DMS53 treated with DMSO at 0.1 percent for 48 hours (cell line): ENCODE data around the gene EP400.

Source experiments
- DNase-seq: peaks from one replicate; lab custom pipeline; 2025; ENCODE audit not compliant: unreplicated experiment; lab: John Stamatoyannopoulos, UW

EP400 gene

GRCh38 chr12:131912518-131913274, 37.0 kb upstream of the EP400 start:
- DNase-seq: no peak

DNA sequence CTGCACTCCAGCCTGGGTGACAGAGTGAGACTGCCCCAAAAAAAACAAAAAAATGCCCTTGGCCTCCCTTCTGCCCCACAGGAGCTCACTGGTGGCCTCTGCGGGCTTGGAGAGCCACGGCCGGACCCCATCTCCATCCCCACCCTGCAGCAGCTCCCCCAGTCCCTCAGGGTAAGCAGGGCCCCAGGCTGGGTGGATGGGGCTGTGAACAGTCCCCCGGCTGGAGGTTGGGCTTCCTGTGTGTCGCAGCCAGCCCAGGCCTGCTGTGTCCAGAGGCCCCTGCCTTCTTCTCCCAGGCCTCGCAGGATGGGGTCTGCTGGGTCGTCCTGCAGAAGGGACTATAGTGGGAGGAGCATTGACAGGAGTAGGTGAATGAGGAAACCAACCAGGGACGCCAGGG, 36.1 kb upstream of the EP400 start:
- no peak for DNase-seq

DNA sequence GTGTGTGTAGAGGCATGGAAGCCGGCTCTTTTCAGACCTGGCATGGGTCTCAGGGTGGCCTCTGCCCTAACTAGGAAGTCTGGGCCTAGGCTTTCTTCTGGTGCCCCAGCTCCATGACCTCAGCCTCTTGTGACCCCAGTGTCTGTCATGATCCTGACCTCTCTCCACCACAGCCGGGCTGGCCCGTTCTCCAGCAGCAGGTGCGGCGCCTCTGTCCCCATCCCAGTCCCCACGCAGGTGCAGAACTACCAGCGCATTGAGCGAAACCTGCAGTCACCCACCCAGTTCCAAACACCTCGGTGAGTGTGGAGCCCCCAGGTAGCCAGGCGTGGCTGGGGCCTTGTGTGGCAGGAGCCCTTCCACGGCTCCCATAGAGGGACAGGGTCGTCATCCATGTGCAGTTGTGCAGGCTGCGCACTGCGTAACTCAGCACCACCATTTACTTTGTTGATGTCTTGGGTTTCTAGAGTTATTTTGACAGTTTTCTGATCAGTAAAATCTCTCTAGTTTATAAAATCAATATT, 35.5 kb upstream of the EP400 start:
- DNase-seq: no peak

DNA sequence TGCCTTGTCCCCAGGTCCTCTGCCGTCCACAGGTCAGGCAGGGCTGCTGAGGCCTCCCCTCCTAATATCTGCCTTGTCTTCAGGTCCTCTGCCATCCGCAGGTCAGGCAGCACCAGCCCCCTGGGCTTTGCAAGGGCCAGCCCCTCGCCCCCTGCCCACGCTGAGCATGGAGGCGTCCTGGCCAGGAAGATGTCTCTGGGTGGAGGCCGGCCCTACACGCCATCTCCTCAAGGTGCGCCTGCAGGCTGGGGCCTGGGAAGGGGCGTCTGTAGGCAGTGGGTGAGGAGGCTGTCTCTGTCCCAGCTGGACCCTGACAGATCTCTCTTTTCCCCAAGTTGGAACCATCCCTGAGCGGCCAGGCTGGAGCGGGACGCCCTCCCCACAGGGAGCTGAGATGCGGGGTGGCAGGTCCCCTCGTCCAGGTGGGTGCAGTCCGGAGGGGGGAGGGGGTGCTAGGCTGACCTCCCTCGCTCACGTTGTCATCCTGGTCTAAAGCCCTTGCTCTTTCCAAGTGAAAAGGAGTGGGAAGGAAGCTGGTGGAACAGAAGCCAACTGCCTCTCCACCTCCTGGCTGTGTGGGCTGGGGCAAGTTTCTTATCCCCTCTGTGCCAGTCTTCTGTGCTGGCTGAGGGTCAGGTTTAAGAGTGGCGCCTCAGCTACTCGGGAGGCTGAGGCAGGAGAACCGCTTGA, 34.6 kb upstream of the EP400 start:
- no peak for DNase-seq

- DNase-seq: no peak
These were observed 33.9 kb upstream of the EP400 start for GRCh38 chr12:131915823-131916222.

GRCh38 chr12:131916306-131917138, 33.2 kb upstream of the EP400 start:
- no peak for DNase-seq

DNA sequence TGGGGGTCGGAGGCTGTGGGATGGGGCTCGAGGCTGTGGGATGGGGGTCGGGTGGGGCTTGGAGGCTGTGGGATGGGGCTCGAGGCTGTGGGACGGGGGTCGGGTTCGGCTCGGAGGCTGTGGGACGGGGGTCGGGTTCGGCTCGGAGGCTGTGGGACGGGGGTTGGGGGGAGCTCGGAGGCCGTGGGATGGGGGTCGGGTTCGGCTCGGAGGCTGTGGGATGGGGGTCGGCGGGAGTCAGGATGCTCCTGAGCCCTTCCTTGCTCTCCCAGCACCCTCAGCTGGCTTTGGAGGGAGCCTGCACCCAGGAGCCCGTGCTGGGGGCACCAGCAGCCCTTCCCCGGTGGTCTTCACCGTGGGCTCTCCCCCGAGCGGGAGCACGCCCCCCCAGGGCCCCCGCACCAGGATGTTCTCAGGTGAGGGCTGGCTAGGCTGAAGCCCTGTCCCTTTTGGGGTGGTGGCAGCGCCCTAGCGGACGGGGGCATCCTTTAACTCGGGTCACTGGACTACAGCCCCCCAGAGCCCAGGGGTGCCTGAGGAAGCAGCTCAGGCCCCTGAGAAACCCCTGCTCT, 32.5 kb upstream of the EP400 start:
- DNase-seq: no peak

DNA sequence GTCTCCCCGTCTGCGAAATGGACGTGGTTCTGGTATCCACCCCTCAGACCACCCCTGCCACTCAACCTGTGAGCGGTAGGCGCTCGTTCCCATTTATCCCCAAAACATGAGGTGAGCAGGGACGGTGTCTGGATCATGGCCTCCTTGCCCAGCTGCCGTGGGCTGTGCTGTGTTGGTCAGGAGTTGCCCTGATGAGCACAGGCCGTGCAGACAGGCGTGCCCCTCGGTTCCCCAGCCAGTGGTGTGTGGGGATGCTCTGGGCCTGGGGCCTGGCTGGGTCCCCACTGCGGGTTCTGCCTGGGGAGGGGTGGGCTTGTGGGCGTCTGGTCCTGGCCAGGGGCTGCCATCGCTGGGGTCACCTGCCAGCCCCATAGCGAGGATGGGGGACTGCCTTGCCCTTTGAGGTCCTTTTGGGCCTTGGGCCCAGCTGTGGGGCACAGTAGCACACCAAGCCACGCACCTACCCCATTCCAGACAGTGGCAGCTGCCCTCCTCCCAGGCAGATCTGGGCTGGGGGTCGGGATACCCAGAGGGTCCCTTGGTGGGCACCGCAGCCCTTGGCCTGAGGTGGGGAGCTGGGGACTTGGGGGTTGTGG, 31.9 kb upstream of the EP400 start:
- no peak for DNase-seq

- no peak for DNase-seq
These were observed 31.3 kb upstream of the EP400 start for GRCh38 chr12:131918311-131919050.

- DNase-seq: no peak
These were observed 30.7 kb upstream of the EP400 start for GRCh38 chr12:131919051-131919347.

- DNase-seq: no peak
These were observed 30.2 kb upstream of the EP400 start for GRCh38 chr12:131919366-131920156.

DNA sequence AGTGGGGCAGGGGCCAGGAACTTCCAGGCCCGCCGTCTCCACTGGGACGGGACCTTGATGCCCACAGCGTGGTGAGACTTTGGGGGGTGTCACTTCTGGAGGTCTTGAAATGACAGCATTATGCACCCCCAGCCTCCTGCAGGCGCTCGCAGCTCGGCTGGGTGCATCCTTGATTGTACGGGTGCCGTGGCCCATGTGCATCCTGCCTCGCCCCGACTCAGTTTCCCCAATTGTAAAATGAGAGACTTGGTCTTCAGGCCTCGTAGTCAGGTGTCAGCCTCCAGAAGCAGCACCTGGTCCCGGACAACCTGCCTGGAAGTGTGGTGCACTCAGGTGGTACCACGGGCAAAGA, 29.6 kb upstream of the EP400 start:
- DNase-seq: no peak

- no peak for DNase-seq
These were observed 28.6 kb upstream of the EP400 start for GRCh38 chr12:131920902-131921840.

- no peak for DNase-seq
These were observed 27.6 kb upstream of the EP400 start for GRCh38 chr12:131921866-131922769.

- DNase-seq: no peak
These were observed 27.0 kb upstream of the EP400 start for GRCh38 chr12:131922772-131923171.

DNA sequence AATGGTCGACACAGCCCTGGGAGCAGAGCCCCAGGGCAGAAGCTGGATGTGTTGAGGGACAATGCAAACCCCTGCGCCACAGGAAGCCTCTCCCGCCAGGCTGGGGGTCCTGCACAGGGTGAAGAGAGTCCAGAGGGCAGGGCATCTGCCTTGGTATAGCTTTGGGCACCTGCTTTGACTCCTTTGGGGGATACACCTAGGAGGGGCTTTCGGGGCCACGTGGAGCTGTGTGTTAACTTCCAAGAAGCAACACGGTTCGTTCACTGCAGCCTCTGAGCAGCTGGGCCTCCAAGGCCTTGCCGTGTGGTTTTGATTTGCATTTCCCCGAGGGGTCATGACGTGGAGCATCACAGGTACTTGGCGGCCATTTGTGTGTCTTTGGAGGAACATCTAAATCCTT, 26.5 kb upstream of the EP400 start:
- DNase-seq: no peak
